ENCODE data around the gene RNF38.

- TF ChIP-seq CTCF (IDR thresholded peaks at IDR 0.05) (no peak), POLR2A (IDR thresholded peaks at IDR 0.05) (no peak), POLR2AphosphoS5 (IDR thresholded peaks at IDR 0.05) (no peak)
These were observed 84.0 kb downstream of the RNF38 start for GRCh38 chr9:36316049-36316448.
